H1 (cell line): ENCODE results near the gene KHDRBS2. TPM values are rescaled to one million over a fixed set of nuclear protein-coding genes. Genes with fewer than 3 reads are reported as not detected.

ENCODE experiments used
- CBX8 ChIP-seq: fragments of 300-800, 300-1000 bp; sonication (generic); IDR thresholded peaks from 2 replicates; pipeline ENCODE4 v1.7.1; 2016; ENCODE audit warnings: low read depth, low read length, borderline replicate concordance
- EZH2 ChIP-seq: fragments of 200-600 bp; sonication (generic); IDR thresholded peaks from 2 replicates; pipeline ENCODE4 v1.7.1; 2012; ENCODE audit warnings: low read depth, mild to moderate bottlenecking, moderate library complexity, low read length, inconsistent platforms; ENCODE audit not compliant: severe bottlenecking
- FOSL1 ChIP-seq: IDR thresholded peaks from 2 replicates; pipeline ENCODE4 v1.6.1; 2011; ENCODE audit warnings: mild to moderate bottlenecking, low read depth, low read length, moderate library complexity; ENCODE audit not compliant: insufficient read depth
- HDAC6 ChIP-seq: IDR thresholded peaks from one replicate; pipeline ENCODE4 v1.7.1; 2012; ENCODE audit warnings: low read depth, mild to moderate bottlenecking, inconsistent platforms, low read length, moderate library complexity
- JUND ChIP-seq: IDR thresholded peaks from 2 replicates; pipeline ENCODE4 v1.6.1; 2011; ENCODE audit warnings: mild to moderate bottlenecking, improper control_type of control experiment, low read length
- POU5F1 ChIP-seq: IDR thresholded peaks from 2 replicates; pipeline ENCODE4 v1.6.1; 2011; ENCODE audit warnings: low read depth, mild to moderate bottlenecking, low read length, moderate library complexity
- RNF2 ChIP-seq: fragments of 200-900, 300-1000 bp; sonication (generic); IDR thresholded peaks from 2 replicates; pipeline ENCODE4 v1.7.1; 2016; ENCODE audit warnings: borderline replicate concordance, low read depth, mild to moderate bottlenecking, antibody characterized with exemption, low read length; ENCODE audit not compliant: poor library complexity, severe bottlenecking; ENCODE audit errors: missing control alignments
- SIRT6 ChIP-seq: IDR thresholded peaks from one replicate; pipeline ENCODE4 v1.7.1; 2012; ENCODE audit warnings: low read length, inconsistent platforms
- SRF ChIP-seq: IDR thresholded peaks from 2 replicates; pipeline ENCODE4 v1.6.1; 2011; ENCODE audit warnings: mild to moderate bottlenecking, low read depth, low read length, moderate library complexity
- polyA plus RNA-seq, 7 experiments: library from polyadenylated mRNA; depleted of rRNA in 3 of 7; stranded (reverse) in 5 of 7; unstranded in 2 of 7; fragments of >200 nt in 5 of 7; fragments of 200-250 nt in 2 of 7; gene quantifications; 1 replicate in 5 of 7; 2 replicates in 1 of 7; 4 replicates in 1 of 7; pipeline versions ENCODE4 v1.2.1 to v1.2.3, GENCODE V29; 2011 to 2013; ENCODE audit warnings: missing spikeins in 2 of 7, mixed read lengths in 2 of 7
- total RNA-seq: library from RNA; stranded (reverse); fragmentation: NEBNext Ultra II Directional; extraction: Animal tissue kit (Norgen Biotek cat#: 25700); gene quantifications from 2 replicates; pipeline ENCODE4 v1.2.1, GENCODE V29; 2021
- TF ChIP-seq, protein P1 (sequence below): fragments of 300-600 bp; sonication (generic); IDR thresholded peaks from 2 replicates; pipeline ENCODE4 v1.7.1; 2012; ENCODE audit warnings: low read length, moderate library complexity, mild to moderate bottlenecking, inconsistent platforms; ENCODE audit not compliant: insufficient replicate concordance

The KHDRBS2 gene
- total and polyA plus RNA-seq, 2 of the 8 experiments (the other 6 are each of a cell fraction or from before 2014, with no cell fraction given), result 5.2 to 7.7 TPM

DNA sequence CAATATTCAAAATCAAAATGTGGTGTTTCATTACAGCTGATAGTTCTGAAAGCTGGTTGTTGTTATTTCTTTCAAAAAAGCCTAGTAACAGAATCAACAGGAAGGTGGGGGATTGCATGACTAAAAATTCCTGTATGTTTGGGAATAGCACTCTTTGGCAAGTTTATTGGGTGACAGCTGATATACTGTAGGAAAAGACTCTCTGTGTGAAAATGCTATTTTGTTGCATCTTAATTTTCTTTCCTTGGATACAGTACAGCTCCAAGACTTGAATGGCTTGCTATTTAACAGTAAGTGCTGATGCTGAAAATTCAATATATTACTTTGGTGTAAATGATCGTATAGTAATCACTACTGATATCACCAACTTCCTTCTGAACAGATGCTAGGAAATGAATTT lies 336.1 kb downstream of the KHDRBS2 start (continued):
- TF ChIP-seq, protein P1, sequence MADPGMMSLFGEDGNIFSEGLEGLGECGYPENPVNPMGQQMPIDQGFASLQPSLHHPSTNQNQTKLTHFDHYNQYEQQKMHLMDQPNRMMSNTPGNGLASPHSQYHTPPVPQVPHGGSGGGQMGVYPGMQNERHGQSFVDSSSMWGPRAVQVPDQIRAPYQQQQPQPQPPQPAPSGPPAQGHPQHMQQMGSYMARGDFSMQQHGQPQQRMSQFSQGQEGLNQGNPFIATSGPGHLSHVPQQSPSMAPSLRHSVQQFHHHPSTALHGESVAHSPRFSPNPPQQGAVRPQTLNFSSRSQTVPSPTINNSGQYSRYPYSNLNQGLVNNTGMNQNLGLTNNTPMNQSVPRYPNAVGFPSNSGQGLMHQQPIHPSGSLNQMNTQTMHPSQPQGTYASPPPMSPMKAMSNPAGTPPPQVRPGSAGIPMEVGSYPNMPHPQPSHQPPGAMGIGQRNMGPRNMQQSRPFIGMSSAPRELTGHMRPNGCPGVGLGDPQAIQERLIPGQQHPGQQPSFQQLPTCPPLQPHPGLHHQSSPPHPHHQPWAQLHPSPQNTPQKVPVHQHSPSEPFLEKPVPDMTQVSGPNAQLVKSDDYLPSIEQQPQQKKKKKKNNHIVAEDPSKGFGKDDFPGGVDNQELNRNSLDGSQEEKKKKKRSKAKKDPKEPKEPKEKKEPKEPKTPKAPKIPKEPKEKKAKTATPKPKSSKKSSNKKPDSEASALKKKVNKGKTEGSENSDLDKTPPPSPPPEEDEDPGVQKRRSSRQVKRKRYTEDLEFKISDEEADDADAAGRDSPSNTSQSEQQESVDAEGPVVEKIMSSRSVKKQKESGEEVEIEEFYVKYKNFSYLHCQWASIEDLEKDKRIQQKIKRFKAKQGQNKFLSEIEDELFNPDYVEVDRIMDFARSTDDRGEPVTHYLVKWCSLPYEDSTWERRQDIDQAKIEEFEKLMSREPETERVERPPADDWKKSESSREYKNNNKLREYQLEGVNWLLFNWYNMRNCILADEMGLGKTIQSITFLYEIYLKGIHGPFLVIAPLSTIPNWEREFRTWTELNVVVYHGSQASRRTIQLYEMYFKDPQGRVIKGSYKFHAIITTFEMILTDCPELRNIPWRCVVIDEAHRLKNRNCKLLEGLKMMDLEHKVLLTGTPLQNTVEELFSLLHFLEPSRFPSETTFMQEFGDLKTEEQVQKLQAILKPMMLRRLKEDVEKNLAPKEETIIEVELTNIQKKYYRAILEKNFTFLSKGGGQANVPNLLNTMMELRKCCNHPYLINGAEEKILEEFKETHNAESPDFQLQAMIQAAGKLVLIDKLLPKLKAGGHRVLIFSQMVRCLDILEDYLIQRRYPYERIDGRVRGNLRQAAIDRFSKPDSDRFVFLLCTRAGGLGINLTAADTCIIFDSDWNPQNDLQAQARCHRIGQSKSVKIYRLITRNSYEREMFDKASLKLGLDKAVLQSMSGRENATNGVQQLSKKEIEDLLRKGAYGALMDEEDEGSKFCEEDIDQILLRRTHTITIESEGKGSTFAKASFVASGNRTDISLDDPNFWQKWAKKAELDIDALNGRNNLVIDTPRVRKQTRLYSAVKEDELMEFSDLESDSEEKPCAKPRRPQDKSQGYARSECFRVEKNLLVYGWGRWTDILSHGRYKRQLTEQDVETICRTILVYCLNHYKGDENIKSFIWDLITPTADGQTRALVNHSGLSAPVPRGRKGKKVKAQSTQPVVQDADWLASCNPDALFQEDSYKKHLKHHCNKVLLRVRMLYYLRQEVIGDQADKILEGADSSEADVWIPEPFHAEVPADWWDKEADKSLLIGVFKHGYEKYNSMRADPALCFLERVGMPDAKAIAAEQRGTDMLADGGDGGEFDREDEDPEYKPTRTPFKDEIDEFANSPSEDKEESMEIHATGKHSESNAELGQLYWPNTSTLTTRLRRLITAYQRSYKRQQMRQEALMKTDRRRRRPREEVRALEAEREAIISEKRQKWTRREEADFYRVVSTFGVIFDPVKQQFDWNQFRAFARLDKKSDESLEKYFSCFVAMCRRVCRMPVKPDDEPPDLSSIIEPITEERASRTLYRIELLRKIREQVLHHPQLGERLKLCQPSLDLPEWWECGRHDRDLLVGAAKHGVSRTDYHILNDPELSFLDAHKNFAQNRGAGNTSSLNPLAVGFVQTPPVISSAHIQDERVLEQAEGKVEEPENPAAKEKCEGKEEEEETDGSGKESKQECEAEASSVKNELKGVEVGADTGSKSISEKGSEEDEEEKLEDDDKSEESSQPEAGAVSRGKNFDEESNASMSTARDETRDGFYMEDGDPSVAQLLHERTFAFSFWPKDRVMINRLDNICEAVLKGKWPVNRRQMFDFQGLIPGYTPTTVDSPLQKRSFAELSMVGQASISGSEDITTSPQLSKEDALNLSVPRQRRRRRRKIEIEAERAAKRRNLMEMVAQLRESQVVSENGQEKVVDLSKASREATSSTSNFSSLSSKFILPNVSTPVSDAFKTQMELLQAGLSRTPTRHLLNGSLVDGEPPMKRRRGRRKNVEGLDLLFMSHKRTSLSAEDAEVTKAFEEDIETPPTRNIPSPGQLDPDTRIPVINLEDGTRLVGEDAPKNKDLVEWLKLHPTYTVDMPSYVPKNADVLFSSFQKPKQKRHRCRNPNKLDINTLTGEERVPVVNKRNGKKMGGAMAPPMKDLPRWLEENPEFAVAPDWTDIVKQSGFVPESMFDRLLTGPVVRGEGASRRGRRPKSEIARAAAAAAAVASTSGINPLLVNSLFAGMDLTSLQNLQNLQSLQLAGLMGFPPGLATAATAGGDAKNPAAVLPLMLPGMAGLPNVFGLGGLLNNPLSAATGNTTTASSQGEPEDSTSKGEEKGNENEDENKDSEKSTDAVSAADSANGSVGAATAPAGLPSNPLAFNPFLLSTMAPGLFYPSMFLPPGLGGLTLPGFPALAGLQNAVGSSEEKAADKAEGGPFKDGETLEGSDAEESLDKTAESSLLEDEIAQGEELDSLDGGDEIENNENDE, result no peak
- TF ChIP-seq SIRT6 (no peak), POU5F1 (no peak), JUND (no peak), EZH2 (no peak), FOSL1 (no peak), CBX8 (no peak), HDAC6 (no peak), SRF (no peak), RNF2 (no peak)
